ENCODE results near the gene APLP2.

- TF ChIP-seq CTCF (conservative IDR thresholded peaks at IDR 0.05; ENCODE audit: low read depth, low read length) (no peak), EZH2 (IDR thresholded peaks at IDR 0.05; ENCODE audit: low read length, unreplicated experiment) (no peak)
Measured at GRCh38 chr11:130089674-130090073, 20.0 kb downstream of the APLP2 start.
